ENCODE results near the gene SYNJ2.

The SYNJ2 gene

DNA sequence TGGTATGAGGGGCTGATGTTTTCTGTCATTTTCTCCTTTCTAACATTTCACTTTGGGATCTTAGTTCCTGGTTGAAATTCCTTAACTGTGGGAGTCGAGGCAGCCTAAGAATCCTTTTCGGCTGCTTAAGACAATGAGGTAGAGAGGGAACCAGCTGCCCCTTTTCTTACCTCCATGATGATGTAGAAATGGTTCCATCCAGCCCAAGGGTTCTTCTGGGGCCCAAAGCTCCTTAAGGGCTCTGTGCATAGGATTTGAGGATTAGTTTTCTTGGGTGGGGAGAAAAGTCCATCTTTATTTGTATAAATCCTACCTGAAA is 33.5 kb downstream of the SYNJ2 start:
- no peak overlapping the region; the same call in 1 of the 2 replicates for H3K27ac ChIP-seq
- TF ChIP-seq, protein P1, sequence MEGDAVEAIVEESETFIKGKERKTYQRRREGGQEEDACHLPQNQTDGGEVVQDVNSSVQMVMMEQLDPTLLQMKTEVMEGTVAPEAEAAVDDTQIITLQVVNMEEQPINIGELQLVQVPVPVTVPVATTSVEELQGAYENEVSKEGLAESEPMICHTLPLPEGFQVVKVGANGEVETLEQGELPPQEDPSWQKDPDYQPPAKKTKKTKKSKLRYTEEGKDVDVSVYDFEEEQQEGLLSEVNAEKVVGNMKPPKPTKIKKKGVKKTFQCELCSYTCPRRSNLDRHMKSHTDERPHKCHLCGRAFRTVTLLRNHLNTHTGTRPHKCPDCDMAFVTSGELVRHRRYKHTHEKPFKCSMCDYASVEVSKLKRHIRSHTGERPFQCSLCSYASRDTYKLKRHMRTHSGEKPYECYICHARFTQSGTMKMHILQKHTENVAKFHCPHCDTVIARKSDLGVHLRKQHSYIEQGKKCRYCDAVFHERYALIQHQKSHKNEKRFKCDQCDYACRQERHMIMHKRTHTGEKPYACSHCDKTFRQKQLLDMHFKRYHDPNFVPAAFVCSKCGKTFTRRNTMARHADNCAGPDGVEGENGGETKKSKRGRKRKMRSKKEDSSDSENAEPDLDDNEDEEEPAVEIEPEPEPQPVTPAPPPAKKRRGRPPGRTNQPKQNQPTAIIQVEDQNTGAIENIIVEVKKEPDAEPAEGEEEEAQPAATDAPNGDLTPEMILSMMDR (conservative IDR thresholded peaks at IDR 0.05): no peak

DNA sequence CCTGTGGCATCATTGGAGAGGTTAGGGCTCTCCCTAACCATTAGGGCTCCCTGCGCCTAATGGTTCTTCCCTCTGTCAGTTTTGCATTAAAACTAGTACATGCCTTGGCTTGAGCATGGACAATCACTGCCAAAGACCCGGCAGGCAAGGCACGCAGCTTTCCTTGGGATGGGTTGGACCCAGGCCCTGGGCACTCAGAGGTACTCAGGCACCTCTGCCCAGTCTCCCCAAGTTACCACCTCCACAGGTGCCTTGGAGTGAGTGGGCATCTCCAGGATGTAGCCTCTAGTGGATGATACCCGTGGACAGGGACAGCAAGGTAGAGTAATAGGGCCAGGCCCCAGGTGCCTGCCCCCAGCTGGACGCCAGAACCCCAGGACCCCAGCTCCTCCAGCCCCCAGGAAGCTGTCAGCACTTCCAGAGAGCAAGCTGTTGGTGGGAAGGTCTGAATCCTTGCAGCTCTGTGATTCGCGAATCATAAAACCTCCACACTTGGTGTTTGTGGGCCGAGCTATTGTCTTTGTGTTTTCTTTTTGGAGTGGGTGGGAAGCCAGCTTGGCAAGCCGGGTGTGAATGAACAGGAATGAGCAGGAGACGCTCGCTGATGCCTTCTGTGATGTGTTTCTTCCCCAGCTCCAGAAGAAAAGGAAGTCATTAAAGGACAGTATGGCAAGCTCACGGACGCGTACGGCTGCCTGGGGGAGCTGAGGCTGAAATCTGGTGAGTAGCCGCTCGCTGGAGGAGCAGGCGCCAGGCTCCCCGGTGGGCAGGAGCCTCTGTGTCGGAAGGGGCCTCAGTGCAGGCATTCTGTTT is 35.1 kb downstream of the SYNJ2 start:
- no peak overlapping the region for H3K27ac ChIP-seq
- TF ChIP-seq, protein P1 (conservative IDR thresholded peaks at IDR 0.05): no peak

DNA sequence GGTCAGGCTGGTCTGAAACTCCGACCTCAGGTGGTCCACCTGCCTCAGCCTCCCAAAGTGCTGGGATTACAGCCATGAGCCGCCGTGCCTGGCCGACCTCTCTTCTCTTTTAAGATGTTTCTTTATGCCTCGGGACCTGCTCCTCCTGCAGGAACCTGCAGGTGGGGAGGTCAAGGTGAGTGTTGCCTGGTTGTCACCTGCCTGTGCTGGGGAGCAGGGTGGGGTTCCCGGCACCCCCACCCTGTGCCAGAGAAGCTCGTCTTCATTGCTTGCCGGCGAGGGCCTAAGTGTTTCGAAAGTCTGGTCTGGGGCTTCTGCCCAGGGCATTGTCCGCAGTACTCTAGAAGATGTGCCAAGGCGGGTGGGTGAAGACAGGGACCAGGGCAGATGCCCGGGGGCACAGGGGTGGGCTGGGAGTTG is 36.0 kb downstream of the SYNJ2 start:
- H3K27ac ChIP-seq: no peak overlapping the region
- TF ChIP-seq, protein P1 (conservative IDR thresholded peaks at IDR 0.05): no peak

DNA sequence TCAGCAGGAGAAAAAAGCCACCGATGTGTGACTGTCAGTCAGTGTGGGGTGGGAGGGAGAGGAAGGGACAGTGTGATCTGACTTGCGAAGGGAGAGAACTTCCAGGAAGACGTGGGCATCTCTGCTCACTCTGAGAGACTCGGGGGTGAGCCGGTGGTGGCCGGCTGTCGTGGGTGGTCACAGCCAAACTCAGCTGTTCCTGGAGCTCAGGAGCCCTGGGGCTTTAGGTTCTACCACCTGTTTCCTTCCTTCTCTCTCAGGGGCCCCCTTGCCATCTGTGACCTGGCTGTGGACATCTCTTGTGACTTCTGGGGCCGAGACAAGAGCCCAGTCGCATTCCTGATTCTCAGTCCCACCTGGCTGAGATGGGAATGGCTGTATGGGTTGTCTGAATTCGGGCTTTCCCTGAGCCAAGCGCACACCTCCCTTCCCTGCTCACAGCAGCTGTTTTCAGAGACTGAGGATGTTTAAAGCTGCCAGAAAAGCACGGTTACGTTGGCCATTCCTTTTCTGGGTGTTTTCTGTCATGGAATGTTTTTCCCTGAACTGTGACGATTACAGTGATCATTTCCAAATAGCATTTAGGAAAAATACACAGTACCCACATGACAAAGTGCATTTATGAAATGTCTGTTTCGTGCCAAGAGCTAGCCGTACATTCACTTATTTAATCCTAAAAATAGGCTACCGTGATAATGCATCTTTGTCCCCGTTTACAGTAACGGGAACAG is 36.5 kb downstream of the SYNJ2 start:
- H3K27ac ChIP-seq: no peak overlapping the region
- TF ChIP-seq, protein P1 (conservative IDR thresholded peaks at IDR 0.05): no peak

DNA sequence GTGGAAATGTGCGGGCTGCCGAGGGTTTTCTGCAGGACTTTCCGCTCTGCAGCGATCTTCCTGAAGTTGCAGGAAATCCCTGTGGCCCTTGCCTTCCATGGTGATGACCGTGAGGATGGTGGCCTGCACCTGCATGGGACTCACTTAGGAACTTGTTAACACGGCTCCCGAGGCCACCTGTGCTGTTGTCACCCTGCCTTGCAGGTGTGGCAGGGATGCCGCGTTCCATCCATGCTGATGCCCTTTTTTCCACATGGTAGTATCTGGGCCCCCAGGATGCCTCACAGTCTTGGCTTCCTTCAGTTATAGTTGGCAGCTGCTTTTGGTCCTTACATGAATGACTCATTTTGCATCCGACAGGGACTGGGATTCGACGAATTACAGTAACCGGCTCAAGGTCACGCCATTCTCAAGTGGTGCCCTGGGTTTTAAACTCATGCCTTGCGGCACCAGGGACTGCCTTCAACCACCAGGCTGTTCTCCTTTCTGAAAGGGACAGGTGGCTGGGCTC is 37.2 kb downstream of the SYNJ2 start:
- no peak overlapping the region for H3K27ac ChIP-seq
- TF ChIP-seq, protein P1 (conservative IDR thresholded peaks at IDR 0.05): no peak

DNA sequence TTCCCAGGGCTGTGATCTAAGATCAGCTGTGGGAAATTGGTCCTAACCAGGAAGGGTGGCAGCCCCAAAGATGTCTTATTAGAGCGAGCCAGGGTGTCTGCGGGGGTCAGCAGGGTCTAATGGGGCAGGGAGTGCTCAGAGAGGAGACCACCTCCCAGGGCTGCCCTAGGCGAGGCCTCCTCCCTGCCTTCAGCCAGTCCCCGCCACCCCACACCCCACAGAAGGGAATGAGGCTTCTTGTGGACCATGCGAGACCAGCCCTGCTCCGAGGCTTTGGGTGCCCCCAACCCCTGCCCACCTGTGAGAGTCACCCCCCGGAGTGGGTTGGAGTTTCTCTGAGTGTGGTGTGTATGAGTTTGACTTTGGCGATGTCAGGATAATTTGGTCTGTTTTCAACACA is 37.8 kb downstream of the SYNJ2 start:
- no peak overlapping the region for H3K27ac ChIP-seq
- TF ChIP-seq, protein P1 (conservative IDR thresholded peaks at IDR 0.05): no peak

DNA sequence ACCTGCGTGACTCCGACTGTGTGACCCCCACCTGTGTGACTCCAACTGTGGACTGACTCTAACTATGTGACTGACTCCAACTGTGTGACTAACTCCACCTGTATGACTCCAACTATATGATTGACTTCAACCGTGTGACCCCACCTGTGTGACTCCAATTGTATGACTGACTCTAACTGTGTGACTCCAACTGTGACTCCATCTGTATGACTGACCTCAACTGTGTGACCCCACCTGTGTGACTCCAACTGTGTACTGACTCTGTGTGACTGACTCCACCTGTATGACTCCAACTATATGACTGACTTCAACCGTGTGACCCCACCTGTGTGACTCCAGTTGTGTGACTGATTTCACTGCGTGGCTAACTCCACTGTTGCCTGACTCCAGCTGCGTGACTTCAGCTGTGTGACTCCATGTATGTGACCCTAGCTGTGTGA is 38.6 kb downstream of the SYNJ2 start:
- H3K27ac ChIP-seq: no peak overlapping the region
- TF ChIP-seq, protein P1 (conservative IDR thresholded peaks at IDR 0.05): no peak
